HepG2 (cell line): ENCODE measurements around the gene VEGFC. TPM values are rescaled to one million over a fixed set of nuclear protein-coding genes. Genes with fewer than 3 reads are reported as not detected.

ENCODE experiments used
- ATAC-seq: fragments of 200-7000 bp; cut with Tn5 transposase; 3 replicates; pipeline ENCODE4 v1.9.1; 2020; ENCODE audit warnings: mild to moderate bottlenecking, moderate library complexity
- BruUV-seq: library from RNA; stranded (reverse); fragments of 400-500 nt; replicated peaks from 2 replicates; lab custom pipeline; 2021; lab: Mats Ljungman, UMichigan
- CTCF ChIA-PET: fragments of 300-600 bp; formaldehyde crosslinking; extraction: SDS; loops from one replicate; lab custom pipeline; 2021; ENCODE audit warnings: low total read pairs, inconsistent platforms, low intra/inter-chr PET ratio; lab: Yijun Ruan, JAX
- POLR2A ChIA-PET: fragments of 350-600 bp; sonication (Branson Sonifier 250); formaldehyde crosslinking; loops from one replicate; lab custom pipeline; 2020; ENCODE audit warnings: antibody characterized with exemption, inconsistent platforms; lab: Yijun Ruan, JAX
- DNase-seq: peaks from one replicate; pipeline ENCODE4 v3.0.0-alpha.2; 2015; ENCODE audit warnings: low spot score
- FAIRE-seq: peaks from 3 replicates; lab custom pipeline; 2011; peaks lifted over from hg19 to GRCh38; lab: Jason Lieb, UNC
- H2AFZ ChIP-seq: one replicate; pipeline ENCODE4 v1.6.1; 2011; ENCODE audit warnings: low read length, inconsistent platforms
- H3K27ac ChIP-seq: fragments of 300-600 bp; 3 replicates; pipeline ENCODE4 v1.8.0; 2011; ENCODE audit warnings: mixed run types, mild to moderate bottlenecking, mixed read lengths, low read length, inconsistent platforms; ENCODE audit not compliant: insufficient read depth; ENCODE audit errors: extremely low read length
- H3K27me3 ChIP-seq, 2 experiments: fragments of 200-600 bp in 1 of 2; 2 replicates in 1 of 2; 3 replicates in 1 of 2; pipeline versions ENCODE4 v1.6.0 to v1.8.0; 2011; ENCODE audit warnings: low read length in 2 of 2, mild to moderate bottlenecking in 2 of 2, moderate library complexity in 2 of 2, inconsistent platforms in 1 of 2; ENCODE audit not compliant: insufficient read depth in 2 of 2, control insufficient read depth in 1 of 2
- H3K36me3 ChIP-seq, 2 experiments: fragments of 200-600 bp in 1 of 2; replicated peaks in 1 of 2; 2 replicates in 1 of 2; 3 replicates in 1 of 2; pipeline versions ENCODE4 v1.5.1 to v1.8.0; 2011; ENCODE audit warnings: low read length in 2 of 2, inconsistent platforms in 1 of 2; ENCODE audit not compliant: insufficient read depth in 2 of 2, control insufficient read depth in 1 of 2
- H3K4me1 ChIP-seq: 2 replicates; pipeline ENCODE4 v1.5.1; 2012; ENCODE audit warnings: low read length, inconsistent platforms; ENCODE audit not compliant: insufficient read depth
- H3K4me2 ChIP-seq: 2 replicates; pipeline ENCODE4 v1.6.0; 2011; ENCODE audit warnings: low read depth, low read length, inconsistent platforms
- H3K4me3 ChIP-seq, 3 experiments: fragments of 200-600 bp in 1 of 3; sonication (generic), shearing (Covaris generic) in 1 of 3; replicated peaks in 1 of 3; 2 replicates each; pipeline ENCODE4 v1.5.1; 2011 to 2016; ENCODE audit warnings: low read length in 3 of 3, inconsistent platforms in 2 of 3, low read depth in 2 of 3, mild to moderate bottlenecking in 2 of 3, control low read depth in 1 of 3, mixed read lengths in 1 of 3; ENCODE audit not compliant: insufficient read depth in 1 of 3
- H3K79me2 ChIP-seq: one replicate; pipeline ENCODE4 v1.6.1; 2011; ENCODE audit warnings: low read length, inconsistent platforms; ENCODE audit not compliant: insufficient read depth
- H3K9ac ChIP-seq: 2 replicates; pipeline ENCODE4 v1.6.0; 2011; ENCODE audit warnings: mild to moderate bottlenecking, low read depth, low read length, inconsistent platforms; ENCODE audit not compliant: insufficient read depth
- H3K9me3 ChIP-seq: 2 replicates; pipeline ENCODE4 v1.5.1; 2012; ENCODE audit warnings: mild to moderate bottlenecking, low read length
- H4K20me1 ChIP-seq: 2 replicates; pipeline ENCODE4 v1.6.0; 2011; ENCODE audit warnings: inconsistent platforms, mild to moderate bottlenecking, low read length, moderate library complexity; ENCODE audit not compliant: insufficient read depth
- FLYWCH1 ChIP-seq: sonication (generic); formaldehyde crosslinking; IDR thresholded peaks from 2 replicates; pipeline ENCODE4 v1.8.1; 2023; ENCODE audit warnings: mild to moderate bottlenecking, missing genetic modification reagents
- FOXA3 ChIP-seq: IDR thresholded peaks from 2 replicates; pipeline ENCODE4 v1.6.1; 2016; ENCODE audit warnings: missing genetic modification reagents, missing compliant biosample characterization
- HNF4G ChIP-seq, 2 experiments: sonication (generic) in 1 of 2; formaldehyde crosslinking in 1 of 2; IDR thresholded peaks; 2 replicates each; pipeline versions ENCODE4 v1.4.0 to v1.6.1; 2011 to 2020; ENCODE audit warnings: borderline replicate concordance in 2 of 2, low read depth in 2 of 2, mild to moderate bottlenecking in 2 of 2, low read length in 1 of 2, missing genetic modification reagents in 1 of 2, moderate library complexity in 1 of 2
- KDM6A ChIP-seq: IDR thresholded peaks from 2 replicates; pipeline ENCODE4 v1.6.1; 2016; ENCODE audit warnings: low read depth
- KLF12 ChIP-seq: sonication (generic); formaldehyde crosslinking; IDR thresholded peaks from 2 replicates; pipeline ENCODE4 v1.4.0; 2020; ENCODE audit warnings: missing genetic modification reagents, borderline replicate concordance
- PAWR ChIP-seq: sonication (generic); formaldehyde crosslinking; IDR thresholded peaks from 2 replicates; pipeline ENCODE4 v1.4.0; 2020; ENCODE audit warnings: missing genetic modification reagents, mild to moderate bottlenecking, borderline replicate concordance
- POLR2G ChIP-seq: fragments of 200-400 bp; formaldehyde crosslinking; IDR thresholded peaks from 2 replicates; pipeline ENCODE4 v1.6.1; 2018; ENCODE audit warnings: mild to moderate bottlenecking, low read depth, low read length, moderate library complexity
- RFX3 ChIP-seq: IDR thresholded peaks from 2 replicates; pipeline ENCODE4 v1.6.1; 2016; ENCODE audit warnings: missing biosample characterization, missing genetic modification reagents
- SRSF1 ChIP-seq: fragments of 200-400 bp; formaldehyde crosslinking; optimal IDR thresholded peaks from 2 replicates; pipeline ENCODE3; 2017; ENCODE audit warnings: mild to moderate bottlenecking, low read depth, low read length, moderate library complexity
- YEATS2 ChIP-seq: sonication (generic); formaldehyde crosslinking; IDR thresholded peaks from 2 replicates; pipeline ENCODE4 v1.4.0; 2020; ENCODE audit warnings: missing genetic modification reagents, borderline replicate concordance
- ZBTB20 ChIP-seq: sonication (generic); formaldehyde crosslinking; IDR thresholded peaks from 2 replicates; pipeline ENCODE4 v1.8.1; 2023; ENCODE audit warnings: missing genetic modification reagents, low read depth, mild to moderate bottlenecking, borderline replicate concordance
- ZFAT ChIP-seq: sonication (generic); formaldehyde crosslinking; conservative IDR thresholded peaks from 2 replicates; pipeline ENCODE4 v1.8.1; 2023; ENCODE audit warnings: missing genetic modification reagents, inconsistent platforms
- ZNF282 ChIP-seq: fragments of 450-650 bp; IDR thresholded peaks from 2 replicates; pipeline ENCODE4 v1.6.1; 2018; ENCODE audit not compliant: partially characterized antibody
- ZNF326 ChIP-seq: sonication (generic); formaldehyde crosslinking; IDR thresholded peaks from 2 replicates; pipeline ENCODE4 v1.4.0; 2020; ENCODE audit warnings: missing genetic modification reagents, borderline replicate concordance
- ZNF446 ChIP-seq: sonication (generic); formaldehyde crosslinking; IDR thresholded peaks from 2 replicates; pipeline ENCODE4 v1.5.0; 2020; ENCODE audit warnings: mild to moderate bottlenecking, missing genetic modification reagents
- ZNF766 ChIP-seq: sonication (generic); formaldehyde crosslinking; IDR thresholded peaks from 2 replicates; pipeline ENCODE4 v1.5.0; 2020; ENCODE audit warnings: missing genetic modification reagents, borderline replicate concordance
- WGBS: methylation state at CpG from one replicate; pipeline ENCODE4 v1.1.6; 2017; ENCODE audit warnings: low lambda C conversion rate; 5-methylcytosine and 5-hydroxymethylcytosine counted together
- in situ Hi-C: cut with HindIII; loops from 2 replicates; pipeline ENCODE4 v1.10.0; 2017; ENCODE audit warnings: low pct_unique_long_range_greater_than_20kb; ENCODE audit not compliant: extremely low pct_ligation_motif_present
- intact Hi-C: fragments of 100-400 bp; cut with micrococcal nuclease; formaldehyde crosslinking; loops from one replicate; pipeline ENCODE4 v1.10.0; 2022; ENCODE audit not compliant: unreplicated experiment
- polyA plus RNA-seq, 8 experiments: library from polyadenylated mRNA; depleted of rRNA in 3 of 8; stranded (reverse) in 7 of 8; unstranded in 1 of 8; fragments of >200 nt; fragmentation: Illumina TruSeq in 4 of 8; extraction: Trizol in 4 of 8; gene quantifications; 2 replicates each; pipeline versions ENCODE4 v1.2.1 to v1.2.3, GENCODE V29; 2011 to 2016; ENCODE audit warnings: low read depth in 4 of 8, missing spikeins in 1 of 8, mixed read lengths in 1 of 8; ENCODE audit not compliant: insufficient read depth in 1 of 8
- total RNA-seq, 5 experiments: library from RNA; depleted of rRNA; stranded (reverse); fragments of >200 nt; fragmentation: Illumina TruSeq; extraction: Trizol; gene quantifications; 2 replicates each; pipeline ENCODE4 v1.2.3, GENCODE V29; 2016; ENCODE audit warnings: low read depth in 1 of 5
- TF ChIP-seq, protein P1 (sequence below): sonication (generic); formaldehyde crosslinking; IDR thresholded peaks from 2 replicates; pipeline ENCODE4 v1.5.0; 2020; ENCODE audit warnings: missing genetic modification reagents
- TF ChIP-seq, protein P2 (sequence below): sonication (generic); formaldehyde crosslinking; IDR thresholded peaks from 2 replicates; pipeline ENCODE4 v1.4.0; 2020; ENCODE audit warnings: missing genetic modification reagents, mild to moderate bottlenecking, borderline replicate concordance
- TF ChIP-seq, protein P3 (sequence below): IDR thresholded peaks from 2 replicates; pipeline ENCODE4 v1.4.0; 2020; ENCODE audit warnings: mild to moderate bottlenecking, missing genetic modification reagents

VEGFC gene
- total and polyA plus RNA-seq, 2 of the 13 experiments (the other 11 are each of a cell fraction or from before 2014, with no cell fraction given): not detected

DNA sequence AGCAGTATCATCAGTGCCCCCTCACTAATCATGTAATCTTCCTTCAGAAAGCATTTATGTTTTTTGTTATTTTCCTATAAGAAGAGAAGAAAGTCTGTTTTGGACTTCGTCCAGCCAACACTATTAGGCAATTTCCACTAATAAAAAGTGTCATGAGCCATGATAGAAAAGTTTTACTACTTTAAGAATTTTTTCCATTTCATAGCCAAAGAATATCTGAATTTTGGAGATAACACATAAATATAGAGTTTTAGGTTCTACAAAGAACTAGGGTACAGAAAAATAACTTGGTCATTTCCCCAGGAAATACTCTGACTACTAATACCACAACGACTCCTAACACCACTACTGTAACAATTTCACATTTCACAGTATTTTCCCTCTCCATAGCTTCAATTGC lies 41.8 kb upstream of the VEGFC start:
- Histone ChIP-seq H2AFZ (no peak overlapping the region), H4K20me1 (no peaks in the 10 kb centered on the region), H3K27me3 (no peaks in the 10 kb centered on the region), H3K9me3 (no peaks in the 10 kb centered on the region), H3K36me3 (no peaks in the 10 kb centered on the region), H3K27ac (no peak overlapping the region), H3K4me1 (no peaks in the 10 kb centered on the region), H3K4me3 (no peak overlapping the region), H3K4me2 (no peak overlapping the region), H3K79me2 (no peaks in the 10 kb centered on the region), H3K9ac (no peak overlapping the region)
- no peak for ATAC-seq
- 2% methylated on average over 2 of the region's 2 CpGs for WGBS
- in situ Hi-C loops (no loop called here), intact Hi-C loops (no loop called here)
- ChIA-PET CTCF (no interaction called here), POLR2A (no interaction called here)
- no TSS peak for BruUV-seq
- FAIRE-seq: no peak
- DNase-seq: no peak
- TF ChIP-seq KLF12 (CRISPR knock-in tag) (no peak), KDM6A (no peak), FLYWCH1 (no peak), POLR2G (no peak), ZFAT (CRISPR knock-in tag) (no peak), PAWR (no peak), ZBTB20 (CRISPR knock-in tag) (no peak), FOXA3 (CRISPR knock-in tag) (no peak), HNF4G (IDR thresholded peaks at IDR 0.05; ENCODE audit: borderline replicate concordance, low read depth, low read length) (no peak), HNF4G (CRISPR knock-in tag; IDR thresholded peaks at IDR 0.05; ENCODE audit: borderline replicate concordance, low read depth) (no peak), ZNF282 (no peak), ZNF446 (CRISPR knock-in tag) (no peak), ZNF766 (CRISPR knock-in tag) (no peak), SRSF1 (no peak), RFX3 (no peak), ZNF326 (CRISPR knock-in tag) (no peak), YEATS2 (no peak)
- TF ChIP-seq, protein P1, sequence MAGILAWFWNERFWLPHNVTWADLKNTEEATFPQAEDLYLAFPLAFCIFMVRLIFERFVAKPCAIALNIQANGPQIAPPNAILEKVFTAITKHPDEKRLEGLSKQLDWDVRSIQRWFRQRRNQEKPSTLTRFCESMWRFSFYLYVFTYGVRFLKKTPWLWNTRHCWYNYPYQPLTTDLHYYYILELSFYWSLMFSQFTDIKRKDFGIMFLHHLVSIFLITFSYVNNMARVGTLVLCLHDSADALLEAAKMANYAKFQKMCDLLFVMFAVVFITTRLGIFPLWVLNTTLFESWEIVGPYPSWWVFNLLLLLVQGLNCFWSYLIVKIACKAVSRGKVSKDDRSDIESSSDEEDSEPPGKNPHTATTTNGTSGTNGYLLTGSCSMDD (CRISPR knock-in tag): no peak
- TF ChIP-seq, protein P2, sequence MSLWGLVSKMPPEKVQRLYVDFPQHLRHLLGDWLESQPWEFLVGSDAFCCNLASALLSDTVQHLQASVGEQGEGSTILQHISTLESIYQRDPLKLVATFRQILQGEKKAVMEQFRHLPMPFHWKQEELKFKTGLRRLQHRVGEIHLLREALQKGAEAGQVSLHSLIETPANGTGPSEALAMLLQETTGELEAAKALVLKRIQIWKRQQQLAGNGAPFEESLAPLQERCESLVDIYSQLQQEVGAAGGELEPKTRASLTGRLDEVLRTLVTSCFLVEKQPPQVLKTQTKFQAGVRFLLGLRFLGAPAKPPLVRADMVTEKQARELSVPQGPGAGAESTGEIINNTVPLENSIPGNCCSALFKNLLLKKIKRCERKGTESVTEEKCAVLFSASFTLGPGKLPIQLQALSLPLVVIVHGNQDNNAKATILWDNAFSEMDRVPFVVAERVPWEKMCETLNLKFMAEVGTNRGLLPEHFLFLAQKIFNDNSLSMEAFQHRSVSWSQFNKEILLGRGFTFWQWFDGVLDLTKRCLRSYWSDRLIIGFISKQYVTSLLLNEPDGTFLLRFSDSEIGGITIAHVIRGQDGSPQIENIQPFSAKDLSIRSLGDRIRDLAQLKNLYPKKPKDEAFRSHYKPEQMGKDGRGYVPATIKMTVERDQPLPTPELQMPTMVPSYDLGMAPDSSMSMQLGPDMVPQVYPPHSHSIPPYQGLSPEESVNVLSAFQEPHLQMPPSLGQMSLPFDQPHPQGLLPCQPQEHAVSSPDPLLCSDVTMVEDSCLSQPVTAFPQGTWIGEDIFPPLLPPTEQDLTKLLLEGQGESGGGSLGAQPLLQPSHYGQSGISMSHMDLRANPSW (CRISPR knock-in tag): no peak
- TF ChIP-seq, protein P3, sequence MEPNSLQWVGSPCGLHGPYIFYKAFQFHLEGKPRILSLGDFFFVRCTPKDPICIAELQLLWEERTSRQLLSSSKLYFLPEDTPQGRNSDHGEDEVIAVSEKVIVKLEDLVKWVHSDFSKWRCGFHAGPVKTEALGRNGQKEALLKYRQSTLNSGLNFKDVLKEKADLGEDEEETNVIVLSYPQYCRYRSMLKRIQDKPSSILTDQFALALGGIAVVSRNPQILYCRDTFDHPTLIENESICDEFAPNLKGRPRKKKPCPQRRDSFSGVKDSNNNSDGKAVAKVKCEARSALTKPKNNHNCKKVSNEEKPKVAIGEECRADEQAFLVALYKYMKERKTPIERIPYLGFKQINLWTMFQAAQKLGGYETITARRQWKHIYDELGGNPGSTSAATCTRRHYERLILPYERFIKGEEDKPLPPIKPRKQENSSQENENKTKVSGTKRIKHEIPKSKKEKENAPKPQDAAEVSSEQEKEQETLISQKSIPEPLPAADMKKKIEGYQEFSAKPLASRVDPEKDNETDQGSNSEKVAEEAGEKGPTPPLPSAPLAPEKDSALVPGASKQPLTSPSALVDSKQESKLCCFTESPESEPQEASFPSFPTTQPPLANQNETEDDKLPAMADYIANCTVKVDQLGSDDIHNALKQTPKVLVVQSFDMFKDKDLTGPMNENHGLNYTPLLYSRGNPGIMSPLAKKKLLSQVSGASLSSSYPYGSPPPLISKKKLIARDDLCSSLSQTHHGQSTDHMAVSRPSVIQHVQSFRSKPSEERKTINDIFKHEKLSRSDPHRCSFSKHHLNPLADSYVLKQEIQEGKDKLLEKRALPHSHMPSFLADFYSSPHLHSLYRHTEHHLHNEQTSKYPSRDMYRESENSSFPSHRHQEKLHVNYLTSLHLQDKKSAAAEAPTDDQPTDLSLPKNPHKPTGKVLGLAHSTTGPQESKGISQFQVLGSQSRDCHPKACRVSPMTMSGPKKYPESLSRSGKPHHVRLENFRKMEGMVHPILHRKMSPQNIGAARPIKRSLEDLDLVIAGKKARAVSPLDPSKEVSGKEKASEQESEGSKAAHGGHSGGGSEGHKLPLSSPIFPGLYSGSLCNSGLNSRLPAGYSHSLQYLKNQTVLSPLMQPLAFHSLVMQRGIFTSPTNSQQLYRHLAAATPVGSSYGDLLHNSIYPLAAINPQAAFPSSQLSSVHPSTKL: no peak
